IMR-90 (cell line): ENCODE results near the gene ERICH3. TPM values are rescaled to one million over a fixed set of nuclear protein-coding genes. Genes with fewer than 3 reads are reported as not detected.

Experiments
- ATAC-seq: fragments of 200-7000 bp; cut with Tn5 transposase; 2 replicates; pipeline ENCODE4 v1.9.1; 2020; ENCODE audit warnings: low read depth, mild to moderate bottlenecking, moderate library complexity
- BruUV-seq: library from RNA; stranded (reverse); fragments of 400-500 nt; replicated peaks from 2 replicates; lab custom pipeline; 2021; lab: Mats Ljungman, UMichigan
- CTCF ChIA-PET: fragments of 300-600 bp; formaldehyde crosslinking; extraction: SDS; loops from one replicate; lab custom pipeline; 2021; ENCODE audit warnings: antibody characterized with exemption; lab: Yijun Ruan, JAX
- POLR2A ChIA-PET: fragments of 300-600 bp; sonication (Branson Sonifier 250); formaldehyde crosslinking; loops from one replicate; lab custom pipeline; 2022; ENCODE audit warnings: antibody characterized with exemption; ENCODE audit not compliant: unreplicated experiment; lab: Charles Lee
- DNase-seq: peaks from one replicate; pipeline ENCODE4 v3.0.0; 2013
- H2AFZ ChIP-seq: replicated peaks from 2 replicates; pipeline ENCODE3; 2013; ENCODE audit warnings: low read length, mild to moderate bottlenecking; ENCODE audit not compliant: poor library complexity
- H2AK5ac ChIP-seq: 2 replicates; pipeline ENCODE4 v1.6.1; 2013; ENCODE audit warnings: low read depth, low read length, inconsistent platforms
- H2AK9ac ChIP-seq: replicated peaks from 2 replicates; pipeline ENCODE3; 2013; ENCODE audit warnings: mild to moderate bottlenecking, low read depth, low read length, moderate library complexity; ENCODE audit not compliant: poor library complexity
- H2BK120ac ChIP-seq: 2 replicates; pipeline ENCODE4 v1.6.1; 2013; ENCODE audit warnings: low read depth, low read length, inconsistent platforms
- H2BK15ac ChIP-seq: 3 replicates; pipeline ENCODE4 v1.6.1; 2013; ENCODE audit warnings: low read depth, low read length, inconsistent platforms
- H2BK20ac ChIP-seq: 2 replicates; pipeline ENCODE4 v1.6.1; 2013; ENCODE audit warnings: low read depth, mild to moderate bottlenecking, inconsistent platforms, low read length, moderate library complexity
- H2BK5ac ChIP-seq: 2 replicates; pipeline ENCODE4 v1.6.1; 2013; ENCODE audit warnings: mild to moderate bottlenecking, low read depth, low read length, inconsistent platforms; ENCODE audit not compliant: poor library complexity, severe bottlenecking
- H3K14ac ChIP-seq: replicated peaks from 2 replicates; pipeline ENCODE4 v1.6.1; 2013; ENCODE audit warnings: low read depth, low read length, inconsistent platforms
- H3K18ac ChIP-seq: 2 replicates; pipeline ENCODE4 v1.6.1; 2013; ENCODE audit warnings: low read depth, low read length, control low read depth
- H3K23ac ChIP-seq: 2 replicates; pipeline ENCODE4 v1.6.1; 2013; ENCODE audit warnings: low read depth, low read length, inconsistent platforms
- H3K27ac ChIP-seq: 2 replicates; pipeline ENCODE4 v1.5.1; 2013; ENCODE audit warnings: mild to moderate bottlenecking, control low read depth, low read length; ENCODE audit not compliant: insufficient read depth
- H3K27me3 ChIP-seq: 2 replicates; pipeline ENCODE4 v1.6.1; 2013; ENCODE audit warnings: low read length; ENCODE audit not compliant: control insufficient read depth, insufficient read depth
- H3K36me3 ChIP-seq: 2 replicates; pipeline ENCODE4 v1.6.1; 2013; ENCODE audit warnings: low read length, mixed read lengths; ENCODE audit not compliant: control insufficient read depth, insufficient read depth
- H3K4ac ChIP-seq: 2 replicates; pipeline ENCODE4 v1.6.1; 2013; ENCODE audit warnings: low read depth, low read length, inconsistent platforms
- H3K4me1 ChIP-seq: 2 replicates; pipeline ENCODE4 v1.6.1; 2013; ENCODE audit warnings: low read length, mixed read lengths; ENCODE audit not compliant: control insufficient read depth, insufficient read depth
- H3K4me2 ChIP-seq: 2 replicates; pipeline ENCODE4 v1.6.1; 2013; ENCODE audit warnings: low read depth, mild to moderate bottlenecking, control low read depth, low read length, moderate library complexity
- H3K4me3 ChIP-seq: 2 replicates; pipeline ENCODE4 v1.5.1; 2013; ENCODE audit warnings: low read depth, mild to moderate bottlenecking, control low read depth, low read length, moderate library complexity; ENCODE audit not compliant: insufficient read depth
- H3K56ac ChIP-seq: 2 replicates; pipeline ENCODE4 v1.6.1; 2013; ENCODE audit warnings: low read length, inconsistent platforms; ENCODE audit not compliant: insufficient read depth; ENCODE audit errors: extremely low read depth
- H3K79me1 ChIP-seq, 2 experiments: 2 replicates each; pipeline ENCODE4 v1.6.1; 2013; ENCODE audit warnings: low read length in 2 of 2, inconsistent platforms in 1 of 2, low read depth in 1 of 2
- H3K9ac ChIP-seq: 2 replicates; pipeline ENCODE4 v1.6.1; 2013; ENCODE audit warnings: low read depth, low read length, control low read depth
- H3K9me1 ChIP-seq: 2 replicates; pipeline ENCODE4 v1.6.1; 2013; ENCODE audit warnings: low read length, inconsistent platforms; ENCODE audit not compliant: insufficient read depth
- H3K9me3 ChIP-seq: 2 replicates; pipeline ENCODE4 v1.6.1; 2013; ENCODE audit warnings: low read length; ENCODE audit not compliant: control insufficient read depth, insufficient read depth
- H4K20me1 ChIP-seq: 2 replicates; pipeline ENCODE4 v1.6.1; 2013; ENCODE audit warnings: low read length, inconsistent platforms; ENCODE audit not compliant: insufficient read depth
- H4K5ac ChIP-seq: 2 replicates; pipeline ENCODE4 v1.6.1; 2013; ENCODE audit warnings: mild to moderate bottlenecking, low read depth, low read length, control low read depth
- H4K8ac ChIP-seq, 2 experiments: 2 replicates each; pipeline ENCODE4 v1.6.1; 2013; ENCODE audit warnings: low read depth in 2 of 2, low read length in 2 of 2, control low read depth in 1 of 2, inconsistent platforms in 1 of 2
- H4K91ac ChIP-seq: 2 replicates; pipeline ENCODE4 v1.6.1; 2013; ENCODE audit warnings: low read depth, low read length, inconsistent platforms; ENCODE audit not compliant: insufficient read depth
- BHLHE40 ChIP-seq: fragments of 150-350 bp; IDR thresholded peaks from 2 replicates; pipeline ENCODE4 v1.6.1; 2016; ENCODE audit warnings: mild to moderate bottlenecking, low read depth, low read length
- CEBPB ChIP-seq: IDR thresholded peaks from 2 replicates; pipeline ENCODE4 v1.6.1; 2012; ENCODE audit warnings: low read depth, low read length, improper control_type of control experiment
- CHD1 ChIP-seq: IDR thresholded peaks from 2 replicates; pipeline ENCODE4 v1.6.1; 2012; ENCODE audit warnings: low read depth, low read length, improper control_type of control experiment
- CTCF ChIP-seq: conservative IDR thresholded peaks from 2 replicates; pipeline ENCODE4 v1.5.1; 2012; ENCODE audit warnings: mild to moderate bottlenecking, low read depth, low read length, improper control_type of control experiment
- ELK1 ChIP-seq: fragments of 150-350 bp; IDR thresholded peaks from 2 replicates; pipeline ENCODE4 v1.6.1; 2016; ENCODE audit warnings: low read depth, mild to moderate bottlenecking, low read length, moderate library complexity, borderline replicate concordance
- FOS ChIP-seq: fragments of 150-350 bp; IDR thresholded peaks from 2 replicates; pipeline ENCODE4 v1.6.1; 2016; ENCODE audit warnings: low read depth, low read length
- MAFK ChIP-seq: IDR thresholded peaks from 2 replicates; pipeline ENCODE4 v1.6.1; 2012; ENCODE audit warnings: low read depth, low read length, improper control_type of control experiment
- MAZ ChIP-seq: IDR thresholded peaks from 2 replicates; pipeline ENCODE4 v1.6.1; 2012; ENCODE audit warnings: low read depth, mild to moderate bottlenecking, low read length, improper control_type of control experiment, moderate library complexity, borderline replicate concordance
- MXI1 ChIP-seq: IDR thresholded peaks from 2 replicates; pipeline ENCODE4 v1.6.1; 2012; ENCODE audit warnings: low read depth, mild to moderate bottlenecking, low read length, moderate library complexity, borderline replicate concordance
- NFE2L2 ChIP-seq: fragments of 150-350 bp; IDR thresholded peaks from 2 replicates; pipeline ENCODE4 v1.6.1; 2016; ENCODE audit warnings: low read depth, mild to moderate bottlenecking, low read length
- POLR2A ChIP-seq: IDR thresholded peaks from 2 replicates; pipeline ENCODE4 v1.6.1; 2012; ENCODE audit warnings: mild to moderate bottlenecking, low read depth, low read length
- RFX5 ChIP-seq: IDR thresholded peaks from 2 replicates; pipeline ENCODE4 v1.8.0; 2012; ENCODE audit warnings: low read depth, mild to moderate bottlenecking, low read length, moderate library complexity
- SMC3 ChIP-seq: fragments of 150-350 bp; IDR thresholded peaks from 2 replicates; pipeline ENCODE4 v1.6.1; 2016; ENCODE audit warnings: low read depth, mild to moderate bottlenecking, antibody characterized with exemption, low read length, moderate library complexity
- dilution Hi-C: fragments of 300-500 bp; cut with HindIII; formaldehyde crosslinking; loops from one replicate; pipeline ENCODE4 v1.14.3; 2018; ENCODE audit warnings: low sequenced_read_pairs; ENCODE audit not compliant: unreplicated experiment
- in situ Hi-C: fragments of 300-500 bp; cut with MboI; formaldehyde crosslinking; loops from 3 replicates; pipeline ENCODE4 v1.14.3; 2019; ENCODE audit warnings: low sequenced_read_pairs, inconsistent platforms, mixed read lengths
- intact Hi-C: fragments of 100-400 bp; cut with micrococcal nuclease; formaldehyde crosslinking; loops from 2 replicates; pipeline ENCODE4 v1.10.0; 2022
- polyA plus RNA-seq, 3 experiments: library from polyadenylated mRNA; depleted of rRNA; stranded (reverse); fragments of >200 nt; gene quantifications; 2 replicates each; pipeline ENCODE4 v1.2.3, GENCODE V29; 2012; ENCODE audit warnings: low replicate concordance in 1 of 3
- total RNA-seq: library from RNA; depleted of rRNA; stranded (reverse); fragments of >200 nt; gene quantifications from 2 replicates; pipeline ENCODE4 v1.2.3, GENCODE V29; 2012

Gene ERICH3
- total and polyA plus RNA-seq, 2 of the 4 experiments (the other 2 are of a cell fraction) = not detected

- no peak overlapping the region for H3K56ac ChIP-seq
- no peak overlapping the region for H2AFZ ChIP-seq
- no peaks in the 10 kb centered on the region for H3K79me1 ChIP-seq
- in situ Hi-C loops = no loop called here
- no peak overlapping the region for H3K23ac ChIP-seq
- TF ChIP-seq CHD1 = no peak
- TF ChIP-seq MAFK = no peak
- no peak for TF ChIP-seq SMC3
- no peak for TF ChIP-seq CTCF
- TF ChIP-seq NFE2L2 = no peak
- no peak for TF ChIP-seq POLR2A
- TF ChIP-seq FOS = no peak
- TF ChIP-seq CEBPB = no peak
- no peak for TF ChIP-seq ELK1
- TF ChIP-seq MXI1 = no peak
- TF ChIP-seq MAZ = no peak
- no peak for TF ChIP-seq RFX5
- TF ChIP-seq BHLHE40 = no peak
- no peak overlapping the region for H3K4ac ChIP-seq
- H3K9ac ChIP-seq = no peak overlapping the region
- no peak overlapping the region for H2BK120ac ChIP-seq
- CTCF ChIA-PET = no interaction called here
- no peak overlapping the region for H4K5ac ChIP-seq
- no peak overlapping the region for H3K18ac ChIP-seq
- H2BK15ac ChIP-seq = no peak overlapping the region
- H3K14ac ChIP-seq = no peak overlapping the region
- dilution Hi-C loops = no loop called here
- H2BK5ac ChIP-seq = no peak overlapping the region
- no peak overlapping the region for H3K4me2 ChIP-seq
- no peaks in the 10 kb centered on the region for H3K27me3 ChIP-seq
- no TSS peak for BruUV-seq
- no peak overlapping the region for H2BK20ac ChIP-seq
- no peak overlapping the region for H4K8ac ChIP-seq
- no peaks in the 10 kb centered on the region for H3K9me3 ChIP-seq
- POLR2A ChIA-PET = no interaction called here
- H3K9me1 ChIP-seq = no peaks in the 10 kb centered on the region
- no peaks in the 10 kb centered on the region for H4K20me1 ChIP-seq
- no peak for DNase-seq
- no peak overlapping the region for H2AK5ac ChIP-seq
- H3K4me1 ChIP-seq = no peaks in the 10 kb centered on the region
- H4K91ac ChIP-seq = no peak overlapping the region
- no peak for ATAC-seq
- H3K36me3 ChIP-seq = no peaks in the 10 kb centered on the region
- intact Hi-C loops = no loop called here
- H3K4me3 ChIP-seq = no peak overlapping the region
- no peak overlapping the region for H2AK9ac ChIP-seq
- H3K27ac ChIP-seq = no peak overlapping the region
Observed at GRCh38 chr1:74683656-74684055, 10.1 kb upstream of the ERICH3 start.
